GM12878 (cell line): ENCODE results near the gene DENND1A. TPM values are rescaled to one million over a fixed set of nuclear protein-coding genes. Genes with fewer than 3 reads are reported as not detected.
A peak's percentile ranks its signal among the peaks of the same experiment; 100 is the strongest.

Experiments
- ATAC-seq: fragments of 200-7000 bp; cut with Tn5 transposase; 3 replicates; pipeline ENCODE4 v1.9.1; 2020; ENCODE audit warnings: mild to moderate bottlenecking, moderate library complexity
- BruUV-seq: library from RNA; stranded (reverse); fragments of 400-500 nt; replicated peaks from 2 replicates; lab custom pipeline; 2021; lab: Mats Ljungman, UMichigan
- CTCF ChIA-PET: fragments of 300-600 bp; sonication (Branson Sonifier 250); formaldehyde crosslinking; extraction: SDS; loops from one replicate; lab custom pipeline; 2021; ENCODE audit warnings: inconsistent platforms; lab: Yijun Ruan, JAX
- POLR2A ChIA-PET: fragments of 350-600 bp; formaldehyde crosslinking; extraction: SDS; loops from one replicate; lab custom pipeline; 2021; ENCODE audit warnings: inconsistent platforms; lab: Charles Lee
- RAD21 ChIA-PET: fragments of 300-600 bp; sonication (Branson Sonifier 250); formaldehyde crosslinking; loops from one replicate; lab custom pipeline; 2023; ENCODE audit warnings: antibody characterized with exemption; ENCODE audit not compliant: unreplicated experiment; lab: Charles Lee
- SMC1A ChIA-PET: fragments of 300-600 bp; sonication (Branson Sonifier 250); formaldehyde crosslinking; loops from one replicate; lab custom pipeline; 2023; ENCODE audit not compliant: unreplicated experiment, uncharacterized antibody; lab: Charles Lee
- DNase-seq: peaks from one replicate; pipeline ENCODE4 v3.0.0-alpha.2; 2011; ENCODE audit warnings: low read depth, low spot score
- FAIRE-seq: peaks from 3 replicates; lab custom pipeline; 2011; peaks lifted over from hg19 to GRCh38; lab: Jason Lieb, UNC
- H2AFZ ChIP-seq: 2 replicates; pipeline ENCODE4 v1.6.0; 2011; ENCODE audit warnings: low read depth, low read length, control low read depth; ENCODE audit not compliant: control insufficient read depth
- H3K27ac ChIP-seq: 2 replicates; pipeline ENCODE4 v1.5.1; 2011; ENCODE audit warnings: control low read depth; ENCODE audit not compliant: control insufficient read depth, insufficient read depth
- H3K27me3 ChIP-seq, 2 experiments: replicated peaks in 1 of 2; 2 replicates each; pipeline versions ENCODE4 v1.6.0 to v1.6.1; 2011; ENCODE audit warnings: low read length in 1 of 2; ENCODE audit not compliant: control insufficient read depth in 2 of 2, insufficient read depth in 2 of 2
- H3K36me3 ChIP-seq, 2 experiments: 2 replicates each; pipeline ENCODE4 v1.5.1; 2011; ENCODE audit warnings: low read length in 1 of 2; ENCODE audit not compliant: control insufficient read depth in 2 of 2, insufficient read depth in 2 of 2
- H3K4me1 ChIP-seq: 2 replicates; pipeline ENCODE4 v1.6.1; 2011; ENCODE audit warnings: mild to moderate bottlenecking, low read length, moderate library complexity, mixed read lengths; ENCODE audit not compliant: control insufficient read depth, insufficient read depth
- H3K4me2 ChIP-seq: 2 replicates; pipeline ENCODE4 v1.6.0; 2011; ENCODE audit warnings: control low read depth; ENCODE audit not compliant: control insufficient read depth, insufficient read depth
- H3K4me3 ChIP-seq: fragments of 200-600 bp; sonication (generic); 2 replicates; pipeline ENCODE4 v1.5.1; 2016
- H3K79me2 ChIP-seq: 2 replicates; pipeline ENCODE4 v1.6.0; 2011; ENCODE audit warnings: low read length; ENCODE audit not compliant: control insufficient read depth, insufficient read depth
- H3K9ac ChIP-seq: 2 replicates; pipeline ENCODE4 v1.8.0; 2011; ENCODE audit warnings: low read length, control low read depth, mixed read lengths; ENCODE audit not compliant: control insufficient read depth, insufficient read depth
- H3K9me3 ChIP-seq: replicated peaks from 3 replicates; pipeline ENCODE4 v1.5.1; 2011; ENCODE audit warnings: mild to moderate bottlenecking, low read length; ENCODE audit not compliant: control insufficient read depth, insufficient read depth
- H4K20me1 ChIP-seq: 2 replicates; pipeline ENCODE4 v1.6.0; 2011; ENCODE audit not compliant: control insufficient read depth, insufficient read depth
- FOXM1 ChIP-seq: IDR thresholded peaks from 2 replicates; pipeline ENCODE4 v1.6.1; 2012; ENCODE audit warnings: low read depth, mild to moderate bottlenecking, inconsistent platforms, low read length, moderate library complexity
- NFYB ChIP-seq: IDR thresholded peaks from 2 replicates; pipeline ENCODE4 v1.6.1; 2011; ENCODE audit warnings: low read depth, mild to moderate bottlenecking, low read length, improper control_type of control experiment, moderate library complexity; ENCODE audit not compliant: insufficient read depth
- POU2F2 ChIP-seq: IDR thresholded peaks from 3 replicates; pipeline ENCODE4 v1.6.1; 2011; ENCODE audit warnings: low read depth, mild to moderate bottlenecking, low read length, borderline replicate concordance
- ZBTB11 ChIP-seq: fragments of 450-650 bp; formaldehyde crosslinking; IDR thresholded peaks from 2 replicates; pipeline ENCODE4 v1.5.0; 2022; ENCODE audit warnings: mild to moderate bottlenecking, missing genetic modification characterization
- WGBS: methylation state at CpG from one replicate; pipeline ENCODE4 v1.1.6; 2016; ENCODE audit warnings: low lambda C conversion rate; ENCODE audit not compliant: insufficient replicate concordance, insufficient coverage; ENCODE audit errors: missing lambda C conversion rate; 5-methylcytosine and 5-hydroxymethylcytosine counted together
- in situ Hi-C: fragments of 300-500 bp; cut with MboI; formaldehyde crosslinking; loops from 9 replicates; pipeline ENCODE4 v1.14.3; 2018; ENCODE audit warnings: mixed read lengths
- intact Hi-C: fragments of 100-400 bp; cut with micrococcal nuclease; formaldehyde crosslinking; loops from one replicate; pipeline ENCODE4 v1.14.2; 2022; ENCODE audit not compliant: unreplicated experiment
- polyA plus RNA-seq, 11 experiments: library from polyadenylated mRNA; depleted of rRNA in 4 of 11; unstranded in 6 of 11; stranded (reverse) in 5 of 11; fragments of >200 nt; fragmentation: Nextera tagmentation in 4 of 11; fragmentation: Illumina TruSeq in 1 of 11; extraction: Ambion mirVana in 4 of 11; extraction: Trizol in 1 of 11; gene quantifications; 1 replicate in 1 of 11; 2 replicates in 10 of 11; pipeline versions ENCODE4 v1.2.1 to v1.2.3, GENCODE V29; 2011 to 2016; ENCODE audit warnings: inconsistent platforms in 2 of 11, missing spikeins in 2 of 11, low read depth in 1 of 11
- total RNA-seq, 4 experiments: library from RNA; depleted of rRNA in 3 of 4; stranded (reverse); fragments of >200 nt in 3 of 4; fragmentation: Illumina TruSeq in 1 of 4; extraction: Trizol in 1 of 4; gene quantifications; 2 replicates each; pipeline versions ENCODE4 v1.2.1 to v1.2.3, GENCODE V29; 2013 to 2021

The DENND1A gene
- total and polyA plus RNA-seq, 10 of the 15 experiments (the other 5 are each of a cell fraction or from before 2014, with no cell fraction given), result 14.1 to 48.6 (median 35.2) TPM

- TF ChIP-seq POU2F2 (no peak), FOXM1 (no peak)
Observed at GRCh38 chr9:123450098-123450770, 479.7 kb downstream of the DENND1A start (continued).

- ChIA-PET SMC1A (interaction anchor here (1.5 to 1.7 kb wide), 3 partner anchors 12 to 24 kb away, joined by 3 to 6 read pairs (median 4); no protein-coding TSS in a partner anchor), CTCF (interaction anchor here (0.6 to 1.6 kb wide), 3 partner anchors 9 to 591 kb away, joined by 3 to 5 read pairs (median 3); no protein-coding TSS in a partner anchor), RAD21 (no interaction called here), POLR2A (no interaction called here)
- Histone ChIP-seq H4K20me1 (no peaks in the 10 kb centered on the region), H2AFZ (no peak overlapping the region), H3K4me2 (no peak overlapping the region), H3K9ac (no peak overlapping the region), H3K4me3 (no peak overlapping the region), H3K79me2 (no peaks in the 10 kb centered on the region), H3K27me3 (no peaks in the 10 kb centered on the region), H3K4me1 (no peaks in the 10 kb centered on the region), H3K9me3 (no peaks in the 10 kb centered on the region), H3K27ac (no peak overlapping the region), H3K36me3 (peaks cover 1 to 4% of the 10 kb centered on the region in 2 experiments; a peak in 2 of 4 replicates)
- no peak for FAIRE-seq
- no peak for ATAC-seq
- 98% methylated on average over 9 of the region's 9 CpGs for WGBS
- intact Hi-C loops (no loop called here), in situ Hi-C loops (no loop called here)
- no TSS peak for BruUV-seq
- DNase-seq, result no peak
- TF ChIP-seq ZBTB11 (CRISPR knock-in tag) (no peak), NFYB (0 out of 2 replicates have a peak, but pooled peaks have one; percentile 32)
Observed at GRCh38 chr9:123447934-123448646, 481.8 kb downstream of the DENND1A start.
